ENCODE results near the gene STING1. TPM values are rescaled to one million over a fixed set of nuclear protein-coding genes. Genes with fewer than 3 reads are reported as not detected.
A peak's percentile ranks its signal among the peaks of the same experiment; 100 is the strongest.
"Not testable (repeated sequence)": the region's sequence is repeated elsewhere in the genome, so short reads cannot be mapped to it uniquely, and the experiment has no call there.

Gene STING1
- 0.07 and 0.19 TPM in 2 replicates for total RNA-seq (ENCODE audit: low replicate concordance)

- no peaks in the 10 kb centered on the region for H3K9me3 Mint-ChIP-seq
- H3K27me3 Mint-ChIP-seq (ENCODE audit: insufficient read depth, low read depth) = peaks cover 12% of the 10 kb centered on the region
- no peak within 1 kb of the TSS for H3K4me2 ChIP-seq
- H3F3A ChIP-seq (ENCODE audit: low read depth) = no peaks in the 10 kb centered on the region
- no peak within 1 kb of the TSS for H3K4me3 Mint-ChIP-seq
- H3K36me3 ChIP-seq = no peaks in the 10 kb centered on the region
- no peak for TF ChIP-seq EZH2phosphoT487 (IDR thresholded peaks at IDR 0.05)
- no peaks in the 10 kb centered on the region for H3K36me3 Mint-ChIP-seq
- H3K27ac ChIP-seq = no peak within 1 kb of the TSS
- no peaks in the 10 kb centered on the region for H3K27me3 ChIP-seq
- no peaks in the 10 kb centered on the region for H4K20me1 ChIP-seq (ENCODE audit: low read depth)
- H3K9ac ChIP-seq = no peak within 1 kb of the TSS
- H2AFZ ChIP-seq (replicated peaks) = no peak within 1 kb of the TSS
- H3K79me2 ChIP-seq (ENCODE audit: low read depth) = no peaks in the 10 kb centered on the region
- H3K4me1 ChIP-seq = peaks cover 10% of the 10 kb centered on the region
- H3K27ac Mint-ChIP-seq = no peak within 1 kb of the TSS
- no peaks in the 10 kb centered on the region for H3K9me3 ChIP-seq (ENCODE audit: low read depth)
- H3K4me3 ChIP-seq = no peak within 1 kb of the TSS
- H3K4me1 Mint-ChIP-seq = peaks cover 24% of the 10 kb centered on the region
- no peak for DNase-seq (ENCODE audit: low spot score)
Measured at GRCh38 chr5:139482050-139482889, at the start of gene STING1. TSS of gene STING1 (minus strand) at chr5:139482758. CDS start at chr5:139481704, 1,054 bp downstream.

- H3K4me1 ChIP-seq = peaks cover 11% of the 10 kb centered on the region
- peaks cover 3% of the 10 kb centered on the region for H3F3A ChIP-seq (ENCODE audit: low read depth)
- TF ChIP-seq EZH2phosphoT487 (IDR thresholded peaks at IDR 0.05) (no peak), EZH2 (IDR thresholded peaks at IDR 0.05) (no peak), CTCF (IDR thresholded peaks at IDR 0.05) (no peak)
- H3K27ac ChIP-seq = no peak overlapping the region
- Mint-ChIP-seq H3K27ac (peak overlapping the region; percentile 94), H3K4me3 (peak overlapping the region; percentile 62), H3K27me3 (ENCODE audit: insufficient read depth, low read depth) (no peaks in the 10 kb centered on the region), H3K36me3 (no peaks in the 10 kb centered on the region), H3K4me1 (peaks cover 42% of the 10 kb centered on the region), H3K9me3 (no peaks in the 10 kb centered on the region)
- no peaks in the 10 kb centered on the region for H3K9me3 ChIP-seq (ENCODE audit: low read depth)
- no peaks in the 10 kb centered on the region for H4K20me1 ChIP-seq (ENCODE audit: low read depth)
- H3K4me2 ChIP-seq = no peak overlapping the region
- H2AFZ ChIP-seq (replicated peaks) = no peak overlapping the region
- DNase-seq (ENCODE audit: low spot score) = no peak
- no peaks in the 10 kb centered on the region for H3K27me3 ChIP-seq
- H3K79me2 ChIP-seq (ENCODE audit: low read depth) = no peaks in the 10 kb centered on the region
- H3K4me3 ChIP-seq = no peak overlapping the region
- H3K36me3 ChIP-seq = no peaks in the 10 kb centered on the region
- no peak overlapping the region for H3K9ac ChIP-seq
Measured at GRCh38 chr5:139531772-139532169, 49.2 kb upstream of the STING1 start.

GRCh38 chr5:139530079-139530478, 47.5 kb upstream of the STING1 start:
- H2AFZ ChIP-seq (replicated peaks); H3K4me3 ChIP-seq; H3K79me2 ChIP-seq (ENCODE audit: low read depth); H3K9ac ChIP-seq; DNase-seq (ENCODE audit: low spot score); H3K27ac ChIP-seq; H4K20me1 ChIP-seq (ENCODE audit: low read depth); H3K4me2 ChIP-seq; H3K27me3 ChIP-seq; H3K27me3 Mint-ChIP-seq (ENCODE audit: insufficient read depth, low read depth); H3K36me3 Mint-ChIP-seq; H3K36me3 ChIP-seq; H3K4me3 Mint-ChIP-seq; H3K9me3 Mint-ChIP-seq; H3K9me3 ChIP-seq (ENCODE audit: low read depth): not testable (repeated sequence)
- H3F3A ChIP-seq (ENCODE audit: low read depth) = peaks cover 20% of the 10 kb centered on the region
- H3K4me1 ChIP-seq = peaks cover 26% of the 10 kb centered on the region
- Mint-ChIP-seq H3K4me1 (peaks cover 59% of the 10 kb centered on the region), H3K27ac (peak overlapping the region; percentile 76)

- H3K4me3 ChIP-seq; H3K9ac ChIP-seq; H3K27ac ChIP-seq; H3K9me3 Mint-ChIP-seq; H3K36me3 Mint-ChIP-seq; H4K20me1 ChIP-seq (ENCODE audit: low read depth); H3K9me3 ChIP-seq (ENCODE audit: low read depth); H3K27me3 ChIP-seq; DNase-seq (ENCODE audit: low spot score); H2AFZ ChIP-seq (replicated peaks); H3K4me2 ChIP-seq; H3K27me3 Mint-ChIP-seq (ENCODE audit: insufficient read depth, low read depth); H3K79me2 ChIP-seq (ENCODE audit: low read depth); H3K36me3 ChIP-seq: not testable (repeated sequence)
- H3F3A ChIP-seq (ENCODE audit: low read depth) = peaks cover 34% of the 10 kb centered on the region
- H3K27ac Mint-ChIP-seq = peak overlapping the region; percentile 59
- H3K4me3 Mint-ChIP-seq = peak overlapping the region; percentile 11
- H3K4me1 ChIP-seq = peaks cover 40% of the 10 kb centered on the region
- peaks cover 72% of the 10 kb centered on the region for H3K4me1 Mint-ChIP-seq
Measured at GRCh38 chr5:139528695-139529094, 46.1 kb upstream of the STING1 start.

- not testable (repeated sequence) for DNase-seq (ENCODE audit: low spot score); H3K36me3 Mint-ChIP-seq; H3K4me3 ChIP-seq; H3K27me3 Mint-ChIP-seq (ENCODE audit: insufficient read depth, low read depth); H3K27ac ChIP-seq; H3K9ac ChIP-seq; H3K79me2 ChIP-seq (ENCODE audit: low read depth); H3K36me3 ChIP-seq; H2AFZ ChIP-seq (replicated peaks); H3K4me2 ChIP-seq; H3K27me3 ChIP-seq; H4K20me1 ChIP-seq (ENCODE audit: low read depth); H3K9me3 ChIP-seq (ENCODE audit: low read depth); H3K9me3 Mint-ChIP-seq
- peaks cover 46% of the 10 kb centered on the region for H3K4me1 ChIP-seq
- peak overlapping the region; percentile 79 for H3K4me3 Mint-ChIP-seq
- peak overlapping the region; percentile 92 for H3K27ac Mint-ChIP-seq
- H3F3A ChIP-seq (ENCODE audit: low read depth) = peaks cover 41% of the 10 kb centered on the region
- H3K4me1 Mint-ChIP-seq = peaks cover 77% of the 10 kb centered on the region
Measured at GRCh38 chr5:139527896-139528467, 45.4 kb upstream of the STING1 start.

GRCh38 chr5:139527090-139527470, 44.5 kb upstream of the STING1 start:
- peak overlapping the region; percentile 41 for H3K4me2 ChIP-seq
- H3K4me3 ChIP-seq; H3K9me3 Mint-ChIP-seq; H3K36me3 ChIP-seq; H4K20me1 ChIP-seq (ENCODE audit: low read depth); H3K9me3 ChIP-seq (ENCODE audit: low read depth); H3K27ac ChIP-seq; H3K27me3 ChIP-seq; H3K27me3 Mint-ChIP-seq (ENCODE audit: insufficient read depth, low read depth); H3K9ac ChIP-seq; H2AFZ ChIP-seq (replicated peaks); H3K36me3 Mint-ChIP-seq; H3K79me2 ChIP-seq (ENCODE audit: low read depth); DNase-seq (ENCODE audit: low spot score): not testable (repeated sequence)
- H3K4me1 ChIP-seq = peaks cover 46% of the 10 kb centered on the region
- Mint-ChIP-seq H3K4me1 (peaks cover 74% of the 10 kb centered on the region), H3K4me3 (peak overlapping the region; percentile 80), H3K27ac (peak overlapping the region; percentile 99)
- H3F3A ChIP-seq (ENCODE audit: low read depth) = peaks cover 45% of the 10 kb centered on the region
